GM23338 (cell line): ENCODE measurements around the gene THBS4.

ENCODE experiments used
- CREB1 ChIP-seq: fragments of 250-450 bp; sonication (Bioruptor Pico); IDR thresholded peaks from 2 replicates; pipeline ENCODE4 v1.5.0; 2020; ENCODE audit warnings: low read depth, mild to moderate bottlenecking, moderate library complexity
- CTCF ChIP-seq, 2 experiments: fragments of 200-600 bp in 1 of 2; sonication (generic) in 1 of 2; conservative IDR thresholded peaks; 2 replicates each; pipeline versions ENCODE4 v1.5.1 to v1.6.1; 2016 to 2017; ENCODE audit warnings: antibody characterized with exemption in 2 of 2, low read depth in 2 of 2, mild to moderate bottlenecking in 2 of 2, moderate library complexity in 1 of 2
- EZH2 ChIP-seq: fragments of 200-600 bp; sonication (generic); IDR thresholded peaks from one replicate; pipeline ENCODE4 v1.8.0; 2017; ENCODE audit warnings: antibody characterized with exemption, mild to moderate bottlenecking, low read depth; ENCODE audit not compliant: unreplicated experiment
- EZH2phosphoT487 ChIP-seq: fragments of 200-600 bp; sonication (generic); IDR thresholded peaks from one replicate; pipeline ENCODE4 v1.8.1; 2018; ENCODE audit warnings: antibody characterized with exemption; ENCODE audit not compliant: unreplicated experiment
- POLR2AphosphoS5 ChIP-seq: IDR thresholded peaks from 2 replicates; pipeline ENCODE4 v1.6.1; 2016; ENCODE audit warnings: antibody characterized with exemption, low read depth
- TF ChIP-seq, protein P1 (sequence below): IDR thresholded peaks from one replicate; pipeline ENCODE4 v1.6.1; 2018; ENCODE audit warnings: antibody characterized with exemption; ENCODE audit not compliant: unreplicated experiment
- TF ChIP-seq, protein P2 (sequence below): IDR thresholded peaks from 2 replicates; pipeline ENCODE4 v1.6.1; 2016; ENCODE audit warnings: antibody characterized with exemption

GRCh38 chr5:80043187-80043586 lies 8.0 kb downstream of the THBS4 start:
- TF ChIP-seq CREB1 (CRISPR knock-in tag) (no peak), CTCF (conservative IDR thresholded peaks at IDR 0.05; ENCODE audit: low read depth in 2 of 2) (no peak), EZH2 (no peak), EZH2phosphoT487 (no peak), POLR2AphosphoS5 (no peak)
- TF ChIP-seq, protein P1, sequence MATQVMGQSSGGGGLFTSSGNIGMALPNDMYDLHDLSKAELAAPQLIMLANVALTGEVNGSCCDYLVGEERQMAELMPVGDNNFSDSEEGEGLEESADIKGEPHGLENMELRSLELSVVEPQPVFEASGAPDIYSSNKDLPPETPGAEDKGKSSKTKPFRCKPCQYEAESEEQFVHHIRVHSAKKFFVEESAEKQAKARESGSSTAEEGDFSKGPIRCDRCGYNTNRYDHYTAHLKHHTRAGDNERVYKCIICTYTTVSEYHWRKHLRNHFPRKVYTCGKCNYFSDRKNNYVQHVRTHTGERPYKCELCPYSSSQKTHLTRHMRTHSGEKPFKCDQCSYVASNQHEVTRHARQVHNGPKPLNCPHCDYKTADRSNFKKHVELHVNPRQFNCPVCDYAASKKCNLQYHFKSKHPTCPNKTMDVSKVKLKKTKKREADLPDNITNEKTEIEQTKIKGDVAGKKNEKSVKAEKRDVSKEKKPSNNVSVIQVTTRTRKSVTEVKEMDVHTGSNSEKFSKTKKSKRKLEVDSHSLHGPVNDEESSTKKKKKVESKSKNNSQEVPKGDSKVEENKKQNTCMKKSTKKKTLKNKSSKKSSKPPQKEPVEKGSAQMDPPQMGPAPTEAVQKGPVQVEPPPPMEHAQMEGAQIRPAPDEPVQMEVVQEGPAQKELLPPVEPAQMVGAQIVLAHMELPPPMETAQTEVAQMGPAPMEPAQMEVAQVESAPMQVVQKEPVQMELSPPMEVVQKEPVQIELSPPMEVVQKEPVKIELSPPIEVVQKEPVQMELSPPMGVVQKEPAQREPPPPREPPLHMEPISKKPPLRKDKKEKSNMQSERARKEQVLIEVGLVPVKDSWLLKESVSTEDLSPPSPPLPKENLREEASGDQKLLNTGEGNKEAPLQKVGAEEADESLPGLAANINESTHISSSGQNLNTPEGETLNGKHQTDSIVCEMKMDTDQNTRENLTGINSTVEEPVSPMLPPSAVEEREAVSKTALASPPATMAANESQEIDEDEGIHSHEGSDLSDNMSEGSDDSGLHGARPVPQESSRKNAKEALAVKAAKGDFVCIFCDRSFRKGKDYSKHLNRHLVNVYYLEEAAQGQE: no peak
- TF ChIP-seq, protein P2, sequence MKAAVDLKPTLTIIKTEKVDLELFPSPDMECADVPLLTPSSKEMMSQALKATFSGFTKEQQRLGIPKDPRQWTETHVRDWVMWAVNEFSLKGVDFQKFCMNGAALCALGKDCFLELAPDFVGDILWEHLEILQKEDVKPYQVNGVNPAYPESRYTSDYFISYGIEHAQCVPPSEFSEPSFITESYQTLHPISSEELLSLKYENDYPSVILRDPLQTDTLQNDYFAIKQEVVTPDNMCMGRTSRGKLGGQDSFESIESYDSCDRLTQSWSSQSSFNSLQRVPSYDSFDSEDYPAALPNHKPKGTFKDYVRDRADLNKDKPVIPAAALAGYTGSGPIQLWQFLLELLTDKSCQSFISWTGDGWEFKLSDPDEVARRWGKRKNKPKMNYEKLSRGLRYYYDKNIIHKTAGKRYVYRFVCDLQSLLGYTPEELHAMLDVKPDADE: no peak
